Fibroblast of the aortic adventitia (primary cell): ENCODE results near the gene CORO6. TPM values are rescaled to one million over a fixed set of nuclear protein-coding genes. Genes with fewer than 3 reads are reported as not detected.

Source experiments
- DNase-seq: peaks from one replicate; pipeline ENCODE4 v3.0.0-alpha.2; 2010; ENCODE audit warnings: low read depth
- H3K4me3 ChIP-seq: 2 replicates; pipeline ENCODE4 v1.5.1; 2011; ENCODE audit warnings: low read depth, mild to moderate bottlenecking, control low read depth, low read length, moderate library complexity
- total RNA-seq: library from RNA; depleted of rRNA; stranded (reverse); fragments of >200 nt; gene quantifications from 2 replicates; pipeline ENCODE4 v1.2.3, GENCODE V29; 2012; ENCODE audit warnings: low replicate concordance
- TF ChIP-seq, protein P1 (sequence below): IDR thresholded peaks from 2 replicates; pipeline ENCODE4 v1.5.1; 2011; ENCODE audit warnings: mild to moderate bottlenecking, low read length, control low read depth, inconsistent platforms; ENCODE audit not compliant: insufficient read depth

The CORO6 gene
- total RNA-seq, 1 donor, result 8.3 TPM

DNA sequence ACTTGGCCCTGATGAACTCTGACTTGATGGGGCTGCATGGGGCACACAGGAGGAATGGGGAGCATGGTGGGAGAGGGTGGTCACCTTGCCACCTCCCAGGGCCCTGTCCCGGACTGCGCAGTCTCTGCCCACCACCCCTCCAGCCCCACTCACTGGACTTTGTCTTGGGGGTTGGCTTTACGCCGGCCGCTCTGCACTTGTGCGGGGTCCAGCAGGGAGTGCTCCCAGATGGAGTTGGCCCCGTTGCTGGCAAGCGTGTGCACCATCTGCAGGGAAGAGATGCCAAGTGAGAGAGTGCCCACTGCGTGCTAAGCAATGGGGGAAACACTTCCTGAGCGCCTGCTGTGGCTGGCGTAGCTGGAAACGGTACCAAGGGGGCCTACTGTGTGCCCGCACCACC, 39.9 kb downstream of the CORO6 start:
- no peak overlapping the region for H3K4me3 ChIP-seq
- TF ChIP-seq, protein P1, sequence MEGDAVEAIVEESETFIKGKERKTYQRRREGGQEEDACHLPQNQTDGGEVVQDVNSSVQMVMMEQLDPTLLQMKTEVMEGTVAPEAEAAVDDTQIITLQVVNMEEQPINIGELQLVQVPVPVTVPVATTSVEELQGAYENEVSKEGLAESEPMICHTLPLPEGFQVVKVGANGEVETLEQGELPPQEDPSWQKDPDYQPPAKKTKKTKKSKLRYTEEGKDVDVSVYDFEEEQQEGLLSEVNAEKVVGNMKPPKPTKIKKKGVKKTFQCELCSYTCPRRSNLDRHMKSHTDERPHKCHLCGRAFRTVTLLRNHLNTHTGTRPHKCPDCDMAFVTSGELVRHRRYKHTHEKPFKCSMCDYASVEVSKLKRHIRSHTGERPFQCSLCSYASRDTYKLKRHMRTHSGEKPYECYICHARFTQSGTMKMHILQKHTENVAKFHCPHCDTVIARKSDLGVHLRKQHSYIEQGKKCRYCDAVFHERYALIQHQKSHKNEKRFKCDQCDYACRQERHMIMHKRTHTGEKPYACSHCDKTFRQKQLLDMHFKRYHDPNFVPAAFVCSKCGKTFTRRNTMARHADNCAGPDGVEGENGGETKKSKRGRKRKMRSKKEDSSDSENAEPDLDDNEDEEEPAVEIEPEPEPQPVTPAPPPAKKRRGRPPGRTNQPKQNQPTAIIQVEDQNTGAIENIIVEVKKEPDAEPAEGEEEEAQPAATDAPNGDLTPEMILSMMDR, result no peak
- no peak for DNase-seq

DNA sequence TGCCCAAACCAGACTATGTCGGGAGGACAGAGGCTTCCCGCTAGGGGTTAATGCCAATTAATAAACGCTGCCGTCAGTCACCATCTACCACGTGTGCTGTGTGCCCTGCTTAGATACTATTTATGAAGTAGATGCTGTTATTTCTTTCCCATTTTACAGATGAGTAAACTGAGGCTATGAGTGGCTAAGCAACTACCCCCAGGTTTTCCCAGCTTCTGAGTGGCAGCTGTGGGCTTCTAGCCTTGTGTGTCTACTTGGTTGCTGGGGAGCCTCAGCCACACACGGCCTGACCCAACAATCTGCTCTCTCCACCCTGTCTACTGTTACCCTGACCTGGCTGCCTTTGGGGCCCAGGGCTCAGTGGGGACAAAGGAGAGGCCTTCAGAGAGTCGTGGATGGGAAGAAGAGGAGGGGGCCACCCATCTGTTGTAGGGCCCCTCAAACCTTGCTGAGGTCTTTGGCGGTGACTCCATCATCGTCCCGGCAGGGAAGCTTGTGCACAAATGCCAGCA, 40.4 kb downstream of the CORO6 start:
- TF ChIP-seq, protein P1, result no peak
- no peak overlapping the region for H3K4me3 ChIP-seq
- DNase-seq, result no peak

DNA sequence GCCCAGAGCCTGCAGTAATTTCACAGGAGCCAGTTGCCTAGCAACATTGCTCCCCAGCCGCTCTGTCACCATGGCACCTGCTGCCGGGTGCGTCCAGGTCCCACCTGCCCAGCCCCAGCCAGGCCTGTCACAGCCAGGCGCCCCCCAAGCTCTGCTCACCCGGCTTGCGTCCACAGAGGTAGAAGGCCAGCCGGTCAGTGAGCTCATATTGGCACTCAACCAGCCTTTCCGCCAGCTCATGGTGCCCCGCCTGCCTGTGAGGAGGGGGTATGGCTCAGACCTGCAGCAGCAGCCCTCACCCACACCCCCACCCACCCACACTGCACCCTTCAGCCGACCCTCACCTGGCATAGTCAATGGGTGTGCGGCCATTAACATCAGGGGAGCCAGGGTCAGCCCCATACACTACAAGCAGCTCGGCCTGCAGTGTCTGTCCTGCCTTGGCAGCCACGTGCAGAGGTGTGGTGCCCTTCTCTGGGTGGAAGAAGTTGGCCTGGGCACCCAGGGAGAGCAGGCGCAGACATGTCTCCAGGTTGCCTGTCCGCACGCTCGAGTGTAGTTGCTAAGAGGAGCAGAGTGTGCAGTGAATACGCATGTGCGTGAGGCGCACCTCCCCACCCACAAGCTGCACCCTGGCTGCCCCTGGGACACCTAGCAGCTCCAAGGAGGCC, 41.0 kb downstream of the CORO6 start:
- TF ChIP-seq, protein P1, result no peak
- no peak overlapping the region for H3K4me3 ChIP-seq
- DNase-seq, result no peak

DNA sequence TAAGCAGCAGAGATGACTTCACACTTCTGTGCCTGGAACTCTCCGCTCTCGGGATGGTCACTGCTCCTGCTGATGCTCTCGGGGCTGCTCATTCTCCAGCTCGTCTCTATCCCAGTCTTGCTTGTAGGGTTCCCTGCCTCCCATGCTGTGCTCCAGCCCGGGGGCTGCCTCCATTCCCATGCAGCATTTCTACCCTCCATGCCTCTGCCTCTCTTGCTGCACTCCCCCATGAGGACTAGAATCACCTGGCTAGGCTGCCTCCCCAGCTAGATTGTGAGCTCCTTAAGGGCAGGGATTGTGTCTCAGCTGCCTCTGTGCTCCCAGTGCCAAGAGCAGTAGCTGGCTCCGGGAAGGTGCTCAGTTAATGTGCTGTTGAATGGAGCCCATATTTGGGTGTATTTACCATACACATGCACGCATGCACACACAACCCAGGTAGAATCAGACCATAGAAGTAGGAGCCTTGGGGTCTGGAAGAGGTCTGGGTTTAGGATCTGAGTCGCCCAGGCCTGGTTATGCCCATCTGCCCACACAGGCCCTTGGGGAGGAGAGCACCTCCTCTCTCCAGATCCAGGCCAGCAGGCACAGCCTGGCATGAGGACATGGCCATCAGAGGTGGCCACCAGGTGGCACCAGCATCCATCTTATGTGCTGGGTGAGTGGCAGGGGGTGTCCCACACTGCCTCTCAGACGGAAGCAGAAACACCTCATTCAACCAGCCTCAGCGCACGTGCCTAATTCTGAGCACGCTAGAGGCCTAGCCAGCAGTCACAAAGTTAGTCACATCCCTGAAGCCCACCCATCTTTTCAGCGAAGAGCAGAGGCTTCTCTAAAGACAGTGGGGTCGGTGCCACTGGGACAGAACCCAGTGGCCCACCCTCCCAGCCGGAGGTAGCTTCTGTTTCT, 42.6 kb downstream of the CORO6 start:
- peak; percentile 76 for DNase-seq
- no peak overlapping the region for H3K4me3 ChIP-seq
- TF ChIP-seq, protein P1, result peak; percentile 84

DNA sequence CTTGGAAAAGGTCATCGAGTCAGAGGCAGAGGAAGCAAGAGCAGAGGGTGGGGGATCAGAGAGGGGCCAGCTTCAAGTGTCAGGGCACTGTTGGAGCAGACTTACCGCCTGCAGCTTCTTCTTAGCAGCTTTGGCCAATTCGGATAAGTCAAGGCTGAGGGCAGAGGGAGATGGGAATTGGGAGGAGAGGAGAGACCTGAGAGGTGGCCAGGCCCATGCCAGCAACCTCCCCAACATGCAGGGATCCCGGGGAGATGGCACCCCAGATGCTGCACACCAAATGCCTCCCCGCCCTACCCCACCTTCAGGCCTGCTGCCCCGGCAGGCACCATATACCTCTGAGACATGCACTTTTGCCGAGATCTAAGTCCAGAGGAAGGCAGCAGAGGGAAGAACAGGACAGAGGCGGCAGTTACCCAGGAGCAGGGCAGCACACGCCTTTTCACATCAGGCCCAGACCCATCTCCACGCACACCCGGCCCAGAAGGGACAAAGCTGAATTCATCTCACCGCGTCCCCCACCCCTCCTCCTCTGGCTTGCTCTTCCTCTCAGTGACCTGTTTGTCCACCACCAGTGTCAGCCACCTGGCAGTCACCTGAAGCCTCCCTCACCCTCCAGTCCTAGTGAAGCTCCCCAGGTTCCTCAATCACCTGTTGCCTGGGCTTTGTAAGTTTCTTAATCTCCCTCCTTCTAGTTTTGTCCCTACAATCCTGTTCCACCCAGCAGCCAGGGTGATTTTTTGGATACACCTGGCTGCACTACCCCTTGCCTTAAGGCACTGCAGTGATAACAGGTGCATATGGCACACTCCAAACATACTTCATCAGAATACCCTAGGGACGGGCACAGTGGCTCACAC, 43.9 kb downstream of the CORO6 start:
- H3K4me3 ChIP-seq, result no peak overlapping the region
- TF ChIP-seq, protein P1, result no peak
- DNase-seq, result no peak

DNA sequence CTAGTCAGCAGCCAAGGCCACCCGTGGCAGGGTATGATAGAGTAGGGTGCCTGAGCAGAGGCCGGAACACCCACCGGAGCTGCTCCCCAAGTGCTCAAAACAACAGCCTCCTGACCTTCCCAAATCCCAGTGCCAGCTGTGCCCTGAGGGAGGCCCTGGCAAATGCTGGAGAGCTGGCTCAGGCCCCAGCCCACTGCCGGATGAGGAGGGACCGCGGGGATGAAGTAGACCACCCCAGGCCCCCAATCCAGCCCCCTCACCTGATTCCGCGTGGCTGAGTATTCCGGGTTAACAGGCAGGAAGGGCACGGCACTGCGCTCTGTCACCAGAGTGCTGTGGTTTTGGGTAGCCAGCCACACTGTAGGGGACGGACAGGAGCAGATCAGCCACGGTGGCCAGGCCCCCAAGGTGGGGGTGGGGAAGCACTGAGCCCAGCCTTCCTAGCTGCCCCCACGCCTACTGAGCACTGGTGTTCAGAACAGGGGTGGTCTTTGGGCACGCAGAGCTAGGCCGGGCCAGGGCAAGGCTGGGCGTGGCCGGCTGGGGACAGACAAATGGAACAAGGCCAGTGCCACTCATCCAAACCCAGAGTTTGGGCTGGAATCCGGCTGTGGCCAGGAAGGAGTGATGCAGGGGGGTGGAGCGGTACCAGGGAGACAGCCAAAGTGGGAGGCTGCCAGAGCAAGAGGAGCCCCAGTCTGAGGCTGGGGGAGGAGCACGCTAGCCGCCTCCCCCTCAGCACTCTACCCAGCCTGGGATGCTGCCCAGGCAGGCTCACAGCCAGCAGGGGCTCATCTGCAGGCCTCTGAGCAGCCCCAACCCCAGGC, 45.1 kb downstream of the CORO6 start:
- TF ChIP-seq, protein P1, result no peak
- no peak overlapping the region for H3K4me3 ChIP-seq
- peak; percentile 65 for DNase-seq
